Stimulated activated CD4-positive, alpha-beta T cell treated with anti-CD3 and anti-CD28 coated beads, Interleukin-2, amount 100 ng/mL, for 48 hours (primary cell): Measurements from ENCODE around the gene CD300H.

Experiments
- DNase-seq, 2 donors: peaks; one replicate each; pipeline ENCODE4 v3.0.0-alpha.2; 2020

CD300H gene

DNA sequence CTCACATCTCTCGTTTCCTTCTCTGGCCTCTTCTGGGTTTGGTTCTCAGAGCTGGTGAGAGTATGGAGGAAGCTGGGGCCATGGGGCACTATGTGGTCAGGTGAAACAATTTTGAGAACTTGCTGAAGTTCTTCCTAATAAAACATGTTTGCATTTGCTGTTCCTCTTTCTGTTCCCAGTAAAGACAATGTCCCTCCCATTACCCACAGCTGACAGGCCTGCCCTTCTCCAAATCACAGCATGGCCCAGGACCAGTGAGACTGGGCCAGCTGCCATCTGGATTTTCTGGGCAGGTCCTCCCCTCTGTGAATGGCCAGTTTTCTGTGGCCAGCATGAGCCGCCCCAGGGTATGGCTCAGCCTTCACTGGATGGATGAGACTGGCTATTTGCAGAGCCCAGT lies at the start of gene CD300H:
Gene CD300H (minus strand): TSS at position 113 of the 400 bp plus-strand sequence.
- DNase-seq = no peak

DNA sequence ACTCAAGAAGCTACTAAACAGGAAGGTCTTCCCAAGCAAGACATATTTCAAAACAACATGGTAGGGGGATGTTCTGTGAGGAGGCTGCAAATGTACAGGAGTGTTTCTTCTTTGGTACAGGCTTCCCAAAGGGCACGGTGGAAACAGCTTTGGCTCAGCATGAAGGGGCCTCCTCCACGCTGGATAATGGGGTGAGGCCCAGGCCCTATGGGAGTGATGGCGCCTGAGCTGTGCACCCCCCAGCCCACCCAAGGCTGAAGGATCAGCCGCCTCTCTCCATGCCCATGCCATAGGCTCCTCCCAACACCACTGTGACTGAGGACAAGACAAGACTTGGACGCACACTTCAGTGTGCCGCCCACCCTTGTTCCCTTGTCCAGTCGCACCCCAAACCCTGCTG lies 49.4 kb upstream of the CD300H start:
- DNase-seq = no peak

DNA sequence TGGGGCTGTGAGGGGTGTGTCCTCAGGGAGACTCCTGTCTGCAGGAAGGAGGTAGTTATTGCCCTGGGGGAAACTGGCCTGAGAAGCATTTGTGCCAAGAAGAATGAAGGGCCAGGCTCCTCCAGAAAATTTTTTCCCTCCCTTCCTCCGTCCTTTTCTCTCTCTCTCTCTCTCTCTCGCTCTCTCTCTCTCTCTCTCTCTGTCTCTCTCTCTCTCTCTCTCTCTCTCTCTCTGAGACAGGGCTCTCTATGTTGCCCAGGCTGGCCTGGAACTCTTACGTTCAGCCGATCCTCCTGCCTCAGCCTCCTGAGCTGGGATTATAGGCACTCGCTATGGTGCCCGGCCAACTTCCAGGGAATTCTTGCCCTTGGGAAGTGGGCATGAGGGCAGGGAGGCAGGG lies 44.7 kb upstream of the CD300H start:
- DNase-seq = no peak

DNA sequence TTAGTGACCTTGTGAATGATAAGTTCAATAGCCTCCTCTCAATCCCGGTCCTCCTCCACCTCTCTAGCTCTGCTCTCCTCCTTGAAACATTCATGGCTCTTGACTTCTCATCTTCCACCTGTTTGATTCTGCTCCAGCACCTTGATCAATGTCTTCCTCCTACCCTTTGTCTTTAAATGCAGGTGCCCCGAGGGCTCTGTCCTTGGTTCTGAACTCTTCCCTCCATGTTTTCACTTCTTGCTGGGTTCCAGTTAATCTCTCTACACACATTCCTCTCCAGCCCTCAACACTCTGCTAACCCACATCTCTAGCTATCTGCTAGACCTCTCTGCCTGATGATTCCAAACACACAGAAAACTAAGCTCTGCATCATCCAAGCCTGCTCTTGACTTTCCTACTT lies 42.8 kb upstream of the CD300H start:
- DNase-seq = no peak

DNA sequence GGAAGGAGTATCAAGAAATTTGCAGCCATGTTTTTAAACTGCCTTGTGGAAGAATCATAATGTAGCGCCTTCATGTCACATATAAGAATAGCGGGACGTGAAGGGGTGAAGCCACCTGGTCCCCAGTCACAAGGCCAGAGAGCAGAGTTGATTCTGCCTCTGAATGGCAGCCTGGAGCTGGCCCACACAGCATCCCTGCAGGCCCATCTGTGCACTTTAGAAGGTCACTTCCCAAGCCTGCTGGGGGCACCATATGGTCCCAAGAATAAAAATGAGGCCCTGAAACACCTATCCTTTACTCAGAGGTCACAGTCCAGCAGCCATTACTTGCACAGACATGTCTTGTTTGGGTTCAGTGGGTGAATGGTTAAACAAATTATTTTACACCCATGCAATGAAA lies 41.2 kb upstream of the CD300H start:
- DNase-seq = no peak

- no peak for DNase-seq
Measured at GRCh38 chr17:74607221-74607620, 39.9 kb upstream of the CD300H start.

DNA sequence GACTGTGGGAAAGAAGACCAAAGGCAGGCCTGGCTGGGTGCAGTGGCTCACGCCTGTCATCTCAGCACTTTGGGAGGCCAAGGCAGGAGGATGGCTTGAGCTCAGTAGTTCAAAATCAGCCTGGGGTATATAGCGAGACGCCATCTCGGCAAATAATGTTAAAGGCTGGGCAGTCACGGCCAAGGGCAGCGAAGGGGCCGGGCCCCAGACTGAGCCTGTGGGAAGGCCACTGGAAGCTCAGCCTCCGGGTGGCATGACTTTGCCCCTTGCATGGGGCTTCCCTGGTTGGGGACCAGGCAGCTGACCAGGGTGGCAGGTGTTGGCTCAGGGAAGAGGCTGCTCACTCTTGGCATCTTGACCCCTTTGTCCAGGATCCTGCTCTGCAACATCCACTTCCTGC lies 38.7 kb upstream of the CD300H start:
- no peak for DNase-seq

- DNase-seq = no peak
Measured at GRCh38 chr17:74605361-74605760, 38.1 kb upstream of the CD300H start.

GRCh38 chr17:74604761-74605160 lies 37.5 kb upstream of the CD300H start:
- no peak for DNase-seq

GRCh38 chr17:74604200-74604599 lies 36.9 kb upstream of the CD300H start:
- no peak for DNase-seq

DNA sequence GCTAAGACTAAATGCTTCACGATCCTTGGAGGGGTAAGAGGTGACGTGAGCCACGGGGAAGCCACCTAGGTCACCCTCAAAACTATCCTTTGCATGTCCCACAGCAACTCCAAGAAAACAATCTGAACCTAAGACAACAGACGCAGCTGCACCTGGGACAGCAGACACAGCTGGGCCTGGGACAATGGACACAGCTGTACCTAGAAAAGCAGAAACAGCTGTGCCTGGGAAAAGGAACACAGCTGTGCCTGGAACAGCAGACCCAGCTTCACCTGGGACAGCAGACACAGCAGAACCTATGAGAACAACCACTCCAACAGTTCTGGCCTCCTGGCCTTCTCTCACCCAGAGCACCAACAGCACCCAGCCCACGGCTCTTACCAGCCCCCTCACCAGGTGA lies 36.4 kb upstream of the CD300H start:
- no peak for DNase-seq

- DNase-seq = no peak
Measured at GRCh38 chr17:74603037-74603635, 35.8 kb upstream of the CD300H start.

DNA sequence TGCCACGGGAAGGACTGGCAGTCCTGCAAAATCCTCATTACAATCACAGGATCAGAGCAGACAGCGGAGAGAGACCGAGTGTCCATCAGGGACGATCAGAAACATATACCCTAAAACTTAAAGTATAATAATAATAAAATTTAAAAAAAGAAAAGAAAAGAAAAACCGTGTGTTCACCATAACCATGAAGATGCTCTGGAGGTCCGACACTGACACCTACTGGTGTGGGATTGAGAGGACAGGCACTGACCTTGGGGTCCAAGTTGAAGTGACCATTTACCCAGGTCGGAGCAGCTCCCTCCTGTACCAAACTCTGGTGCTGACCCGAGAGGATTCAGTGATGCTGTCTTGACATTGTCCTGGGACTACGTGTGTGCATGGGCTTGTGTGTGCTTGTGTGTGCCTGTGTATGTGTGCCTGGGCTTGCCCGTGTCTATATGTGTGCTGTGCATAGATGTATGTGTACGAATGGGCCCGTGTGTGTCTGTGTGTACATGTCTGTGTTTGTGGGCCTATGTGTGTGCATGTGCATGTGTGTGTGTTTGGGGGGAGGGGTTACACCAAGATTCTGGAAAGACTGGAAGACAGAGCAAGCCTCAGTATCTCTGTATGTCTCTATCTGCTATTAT lies 34.7 kb upstream of the CD300H start:
- peak; percentile 26 to 31 for DNase-seq

GRCh38 chr17:74599448-74599939 lies 32.2 kb upstream of the CD300H start:
- no peak for DNase-seq

GRCh38 chr17:74599023-74599399 lies 31.7 kb upstream of the CD300H start:
- no peak for DNase-seq

DNA sequence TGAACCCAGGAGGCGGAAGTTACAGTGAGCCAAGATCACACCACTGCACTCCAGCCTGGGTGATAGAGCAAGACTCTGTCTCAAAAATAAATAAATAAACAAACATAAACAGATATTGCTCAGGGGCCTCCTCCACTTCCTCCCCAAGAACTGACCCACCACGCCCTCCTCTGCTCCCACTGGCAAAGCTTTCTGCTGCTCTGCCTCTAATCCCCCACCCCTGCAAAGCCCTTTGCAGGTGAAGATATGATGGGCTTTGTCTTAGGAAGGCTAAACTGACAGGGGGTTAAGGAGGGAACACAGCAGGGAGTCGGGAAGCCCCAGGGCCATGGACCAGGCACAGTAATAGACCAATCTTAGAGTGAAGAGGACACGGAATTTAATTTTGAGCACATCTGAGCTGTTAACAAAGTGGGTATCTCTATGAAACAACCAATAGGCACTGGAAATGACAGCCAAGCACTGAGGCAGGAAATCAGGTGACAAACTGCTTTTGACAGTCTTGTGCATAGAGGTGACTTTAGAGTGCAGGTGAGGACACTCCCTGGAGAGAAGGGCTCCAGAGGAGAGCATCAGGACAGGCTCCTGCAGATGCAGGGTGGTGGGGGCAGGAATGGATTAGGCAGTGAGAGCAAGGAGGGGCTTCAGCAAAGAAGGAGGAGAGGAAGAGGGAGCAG lies 31.2 kb upstream of the CD300H start:
- DNase-seq = no peak

DNA sequence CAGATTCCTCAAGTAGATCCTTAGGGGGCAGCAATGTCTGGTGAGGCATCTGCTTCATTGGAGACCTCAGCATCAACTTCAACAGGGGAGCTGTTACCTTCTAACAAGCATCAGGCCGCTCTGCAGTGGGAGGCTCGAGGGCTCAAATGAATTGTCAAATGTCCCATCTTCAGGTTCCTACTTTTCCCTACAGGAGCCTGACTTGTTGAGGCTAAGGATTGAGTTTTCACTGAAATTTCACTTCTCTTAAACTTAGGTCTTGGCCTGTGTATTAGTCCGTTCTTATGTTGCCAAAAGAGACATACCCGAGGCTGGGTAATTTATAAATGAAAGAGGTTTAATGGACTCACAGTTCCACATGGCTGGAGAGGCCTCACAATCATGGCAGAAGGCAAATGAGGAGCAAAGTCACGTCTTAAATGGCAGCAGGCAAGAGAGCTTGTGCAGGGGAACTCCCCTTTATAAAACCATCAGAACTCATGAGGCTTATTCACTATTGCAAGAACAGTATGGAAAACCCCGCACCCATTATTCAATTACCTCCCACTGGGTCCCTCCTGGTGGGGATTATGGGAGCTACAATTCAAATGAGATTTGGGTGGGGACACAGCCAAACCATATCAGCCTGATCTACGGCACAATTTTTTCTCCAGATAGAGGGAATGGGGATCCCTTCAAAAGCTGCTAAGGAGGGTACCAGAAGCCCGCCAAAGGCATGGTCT lies 29.9 kb upstream of the CD300H start:
- no peak for DNase-seq

- DNase-seq = no peak
Measured at GRCh38 chr17:74595037-74595750, 27.9 kb upstream of the CD300H start.

DNA sequence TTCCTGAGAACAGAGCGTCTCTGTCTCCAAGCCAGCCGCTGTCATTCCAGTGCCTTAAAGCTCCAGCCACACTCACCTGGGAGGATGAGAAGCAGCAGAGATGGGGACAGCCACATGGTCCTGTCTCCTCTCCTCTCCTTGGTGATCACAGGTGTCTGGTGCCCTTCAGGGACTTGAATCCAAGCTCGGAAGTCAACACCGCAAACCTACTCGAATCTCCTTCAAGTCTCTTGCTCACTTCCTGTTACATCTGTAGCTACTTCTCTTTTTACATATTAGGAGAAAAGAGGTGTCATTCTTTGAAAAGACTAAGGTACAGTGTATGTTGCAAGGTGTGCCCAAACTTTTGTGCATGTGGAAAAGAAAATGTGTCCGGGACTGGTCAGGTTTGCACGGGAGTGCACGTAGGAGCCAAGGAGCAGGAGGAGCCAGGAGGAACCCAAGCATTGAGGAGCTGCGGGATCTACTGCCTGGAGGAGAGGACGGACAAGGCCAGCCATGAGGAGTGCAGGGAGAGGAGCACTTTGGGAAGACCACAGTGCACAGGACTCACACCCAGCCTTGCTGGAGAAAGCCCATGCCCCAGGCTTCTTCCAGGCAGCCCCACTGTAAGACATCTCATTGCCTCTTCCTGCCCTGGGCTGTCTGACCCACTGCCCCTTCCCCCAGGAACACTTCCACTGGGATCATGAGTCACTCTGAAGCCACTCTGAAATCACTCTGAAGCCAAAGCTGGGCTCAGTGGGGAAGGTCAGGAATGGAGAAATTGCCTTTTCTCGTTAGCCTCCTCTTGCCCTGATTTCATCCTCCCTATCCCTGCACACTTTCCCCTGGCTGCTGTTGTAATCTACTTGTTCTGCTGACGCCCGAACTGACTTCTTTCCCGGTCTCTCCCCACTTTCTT lies 25.0 kb upstream of the CD300H start, which contains the start of gene CD300LD:
Gene CD300LD (minus strand): TSS at position 197 of the 904 bp plus-strand sequence. CDS start 81 bp downstream, at position 116.
- DNase-seq = no peak

GRCh38 chr17:74591503-74591902 lies 24.2 kb upstream of the CD300H start:
- no peak for DNase-seq

DNA sequence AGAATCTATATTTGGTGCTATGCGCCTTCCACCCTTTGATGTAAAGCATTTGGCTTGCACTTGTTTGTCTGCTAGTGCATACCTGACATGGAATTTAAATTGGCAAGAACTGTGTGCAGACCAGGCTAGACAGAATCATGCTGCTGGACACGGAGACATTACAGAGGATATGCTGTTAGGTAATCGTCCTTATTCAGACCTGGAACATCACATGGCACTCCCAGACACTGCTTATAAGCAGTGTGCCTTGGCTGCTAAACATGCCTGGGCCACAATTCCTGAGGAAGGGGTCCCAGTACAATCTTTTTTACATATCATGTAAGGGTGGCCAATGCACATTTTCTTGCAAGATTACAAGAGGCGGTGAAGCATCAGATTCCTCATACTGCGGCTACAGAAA lies 18.4 kb upstream of the CD300H start:
- DNase-seq = no peak
